Measurements from ENCODE around the gene PLB1. TPM values are rescaled to one million over a fixed set of nuclear protein-coding genes. Genes with fewer than 3 reads are reported as not detected.
"Not testable (repeated sequence)": the region's sequence is repeated elsewhere in the genome, so short reads cannot be mapped to it uniquely, and the experiment has no call there.

The PLB1 gene
- polyA plus RNA-seq, 1 experiment = 0.38 TPM

DNA sequence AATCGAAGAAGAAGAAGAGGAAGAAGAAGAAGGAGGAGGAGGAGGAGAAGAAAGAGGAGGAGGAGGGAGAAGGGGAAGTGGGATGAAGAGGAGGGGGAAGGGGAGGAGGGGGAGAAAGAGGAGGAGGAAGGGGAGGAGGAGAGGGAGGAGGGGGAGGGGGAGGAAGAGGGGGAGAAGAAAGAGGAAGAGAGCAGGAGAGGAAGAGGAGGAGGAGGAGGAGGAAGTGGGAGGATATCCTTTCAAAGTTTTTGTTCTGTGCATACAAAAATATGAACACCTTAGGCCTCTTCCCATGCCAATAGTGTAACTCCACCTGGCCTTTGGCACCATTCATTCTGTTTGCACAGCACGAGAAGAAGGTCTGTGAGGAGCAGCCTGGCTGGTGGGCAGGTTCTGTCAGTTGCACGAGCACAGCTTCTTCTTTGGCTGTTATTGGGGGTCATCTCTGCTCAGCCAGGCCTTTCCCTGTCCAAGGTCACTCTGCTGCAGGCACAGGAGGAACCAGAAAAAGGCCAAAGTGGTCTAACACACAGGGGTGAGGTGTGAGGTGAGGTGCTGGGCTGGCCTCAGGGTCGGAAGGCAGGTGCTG is 25.8 kb upstream of the PLB1 start:
- Histone ChIP-seq H3K4me3 (ENCODE audit: low read depth, low read length) (no peak overlapping the region), H3K27me3 (ENCODE audit: control insufficient read depth, insufficient read depth, low read length) (0 out of 2 replicates have a peak, but pooled peaks cover 1% of the 10 kb centered on the region), H3K36me3 (ENCODE audit: control insufficient read depth, insufficient read depth, low read length) (no peaks in the 10 kb centered on the region)
- TF ChIP-seq, protein P1, sequence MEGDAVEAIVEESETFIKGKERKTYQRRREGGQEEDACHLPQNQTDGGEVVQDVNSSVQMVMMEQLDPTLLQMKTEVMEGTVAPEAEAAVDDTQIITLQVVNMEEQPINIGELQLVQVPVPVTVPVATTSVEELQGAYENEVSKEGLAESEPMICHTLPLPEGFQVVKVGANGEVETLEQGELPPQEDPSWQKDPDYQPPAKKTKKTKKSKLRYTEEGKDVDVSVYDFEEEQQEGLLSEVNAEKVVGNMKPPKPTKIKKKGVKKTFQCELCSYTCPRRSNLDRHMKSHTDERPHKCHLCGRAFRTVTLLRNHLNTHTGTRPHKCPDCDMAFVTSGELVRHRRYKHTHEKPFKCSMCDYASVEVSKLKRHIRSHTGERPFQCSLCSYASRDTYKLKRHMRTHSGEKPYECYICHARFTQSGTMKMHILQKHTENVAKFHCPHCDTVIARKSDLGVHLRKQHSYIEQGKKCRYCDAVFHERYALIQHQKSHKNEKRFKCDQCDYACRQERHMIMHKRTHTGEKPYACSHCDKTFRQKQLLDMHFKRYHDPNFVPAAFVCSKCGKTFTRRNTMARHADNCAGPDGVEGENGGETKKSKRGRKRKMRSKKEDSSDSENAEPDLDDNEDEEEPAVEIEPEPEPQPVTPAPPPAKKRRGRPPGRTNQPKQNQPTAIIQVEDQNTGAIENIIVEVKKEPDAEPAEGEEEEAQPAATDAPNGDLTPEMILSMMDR (IDR thresholded peaks at IDR 0.05; ENCODE audit: insufficient read depth, low read depth, low read length) = no peak
- DNase-seq (ENCODE audit: low read depth) = no peak
- ChIA-PET POLR2A (no interaction called here), CTCF (interaction anchor here (0.7 to 1.6 kb wide), 2 partner anchors 17 to 30 kb away, joined by 3 to 4 read pairs; no protein-coding TSS in a partner anchor)

DNA sequence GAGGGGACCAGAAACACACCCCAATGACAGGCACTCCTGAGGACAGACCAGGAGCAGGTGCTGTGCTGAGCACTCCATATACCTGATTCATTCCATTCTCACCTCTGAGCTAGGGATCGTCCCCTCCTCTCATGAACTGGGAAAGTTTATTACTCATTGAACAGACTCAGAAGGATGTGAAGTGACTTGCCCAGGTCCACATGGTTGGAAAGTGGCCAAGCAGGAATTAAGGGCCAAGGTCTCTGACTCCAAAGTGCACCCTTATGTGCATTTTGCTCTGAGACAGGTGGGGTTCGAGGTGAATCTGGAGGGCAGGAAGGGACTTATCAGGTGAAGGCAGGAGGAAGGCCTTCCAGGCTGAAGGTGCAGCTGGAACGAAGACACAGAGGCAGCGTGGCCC is 25.1 kb upstream of the PLB1 start:
- no peak for DNase-seq (ENCODE audit: low read depth)
- no peak overlapping the region for H3K4me3 ChIP-seq (ENCODE audit: low read depth, low read length)
- CTCF ChIA-PET = interaction anchor here (1.5 kb wide), 1 partner anchor 20 kb away, joined by 3 read pairs; no protein-coding TSS in a partner anchor
- TF ChIP-seq, protein P1 (IDR thresholded peaks at IDR 0.05; ENCODE audit: insufficient read depth, low read depth, low read length) = no peak
- no peaks in the 10 kb centered on the region for H3K36me3 ChIP-seq (ENCODE audit: control insufficient read depth, insufficient read depth, low read length)
- no peaks in the 10 kb centered on the region for H3K27me3 ChIP-seq (ENCODE audit: control insufficient read depth, insufficient read depth, low read length)
- POLR2A ChIA-PET = no interaction called here

DNA sequence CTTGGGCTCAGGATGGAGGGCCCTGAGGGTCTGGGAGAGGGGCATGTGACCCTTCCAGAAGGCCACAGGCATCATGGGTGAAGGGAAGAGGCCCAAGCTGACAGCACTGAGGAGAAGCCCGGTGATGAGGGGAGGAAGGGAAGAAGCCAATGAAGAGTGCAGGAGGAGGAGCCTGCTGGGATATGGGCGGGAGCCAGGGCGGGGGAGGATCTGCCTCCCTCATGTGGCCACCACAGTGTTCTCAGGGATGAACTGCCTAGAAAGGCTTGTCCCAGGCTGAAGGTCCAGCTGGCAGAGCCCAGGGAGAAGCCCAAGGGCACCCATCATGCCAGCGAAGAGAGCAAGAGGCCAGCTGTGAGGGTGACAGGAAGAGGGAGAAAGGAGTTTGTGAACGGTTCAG is 24.6 kb upstream of the PLB1 start:
- no peak for DNase-seq (ENCODE audit: low read depth)
- no peaks in the 10 kb centered on the region for H3K27me3 ChIP-seq (ENCODE audit: control insufficient read depth, insufficient read depth, low read length)
- ChIA-PET CTCF (interaction anchor here (1.5 kb wide), 1 partner anchor 19 kb away, joined by 3 read pairs; no protein-coding TSS in a partner anchor), POLR2A (no interaction called here)
- no peak overlapping the region for H3K4me3 ChIP-seq (ENCODE audit: low read depth, low read length)
- no peaks in the 10 kb centered on the region for H3K36me3 ChIP-seq (ENCODE audit: control insufficient read depth, insufficient read depth, low read length)
- TF ChIP-seq, protein P1 (IDR thresholded peaks at IDR 0.05; ENCODE audit: insufficient read depth, low read depth, low read length) = no peak

DNA sequence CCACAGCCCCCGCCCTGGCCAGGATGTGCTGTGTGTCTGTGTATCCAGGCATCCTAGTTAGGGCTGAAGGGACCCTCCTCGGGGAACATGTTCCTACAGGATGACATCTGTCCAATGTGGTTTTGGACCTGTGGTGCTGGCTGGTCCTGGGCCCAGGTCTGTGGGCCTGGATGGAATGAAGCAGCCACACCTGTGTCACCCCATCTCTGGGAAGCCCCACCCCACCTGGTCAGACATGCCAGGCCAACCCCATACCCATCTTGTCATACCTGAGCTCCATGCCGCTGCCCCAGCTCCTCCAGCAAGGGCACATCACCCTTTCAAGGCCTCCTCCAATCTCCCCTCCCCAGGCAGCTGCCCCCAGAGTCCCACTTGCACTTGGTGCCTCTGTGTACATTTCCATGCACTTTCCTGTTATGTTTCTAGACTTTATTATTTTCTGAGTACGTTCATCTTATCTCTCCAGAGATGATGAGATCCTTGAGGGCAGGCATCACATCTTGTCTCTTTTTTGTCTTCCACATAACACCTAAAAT is 24.1 kb upstream of the PLB1 start:
- TF ChIP-seq, protein P1 (IDR thresholded peaks at IDR 0.05; ENCODE audit: insufficient read depth, low read depth, low read length) = no peak
- ChIA-PET CTCF (interaction anchor here (1.5 kb wide), 1 partner anchor 19 kb away, joined by 3 read pairs; no protein-coding TSS in a partner anchor), POLR2A (no interaction called here)
- Histone ChIP-seq H3K36me3 (ENCODE audit: control insufficient read depth, insufficient read depth, low read length) (no peaks in the 10 kb centered on the region), H3K4me3 (ENCODE audit: low read depth, low read length) (no peak overlapping the region), H3K27me3 (ENCODE audit: control insufficient read depth, insufficient read depth, low read length) (peaks cover 2% of the 10 kb centered on the region; the same call in 1 of the 2 replicates)
- DNase-seq (ENCODE audit: low read depth) = no peak

DNA sequence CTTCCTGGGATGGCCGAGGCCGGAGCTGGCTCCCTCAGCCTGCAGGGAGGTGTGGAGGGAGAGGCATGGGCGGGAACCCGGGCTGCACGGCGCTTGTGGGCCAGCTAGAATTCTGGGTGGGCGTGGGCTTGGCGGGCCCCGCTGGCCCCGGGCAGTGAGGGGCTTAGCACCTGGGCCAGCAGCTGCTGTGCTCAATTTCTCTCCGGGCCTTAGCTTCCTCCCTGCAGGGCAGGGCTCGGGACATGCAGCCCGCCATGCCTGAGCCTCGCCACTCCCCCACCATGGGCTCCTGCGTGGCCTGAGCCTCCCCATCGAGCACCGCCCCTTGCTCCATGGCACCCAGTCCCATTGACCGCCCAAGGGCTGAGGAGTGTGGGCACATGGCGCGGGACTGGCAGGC is 23.2 kb upstream of the PLB1 start:
- POLR2A ChIA-PET; H3K27me3 ChIP-seq (ENCODE audit: control insufficient read depth, insufficient read depth, low read length); H3K4me3 ChIP-seq (ENCODE audit: low read depth, low read length); DNase-seq (ENCODE audit: low read depth); H3K36me3 ChIP-seq (ENCODE audit: control insufficient read depth, insufficient read depth, low read length): not testable (repeated sequence)
- CTCF ChIA-PET = interaction anchor here (1.1 kb wide), 1 partner anchor 750 kb away, joined by 3 read pairs; no protein-coding TSS in a partner anchor
